ENCODE measurements around the gene DPP6.

The DPP6 gene

DNA sequence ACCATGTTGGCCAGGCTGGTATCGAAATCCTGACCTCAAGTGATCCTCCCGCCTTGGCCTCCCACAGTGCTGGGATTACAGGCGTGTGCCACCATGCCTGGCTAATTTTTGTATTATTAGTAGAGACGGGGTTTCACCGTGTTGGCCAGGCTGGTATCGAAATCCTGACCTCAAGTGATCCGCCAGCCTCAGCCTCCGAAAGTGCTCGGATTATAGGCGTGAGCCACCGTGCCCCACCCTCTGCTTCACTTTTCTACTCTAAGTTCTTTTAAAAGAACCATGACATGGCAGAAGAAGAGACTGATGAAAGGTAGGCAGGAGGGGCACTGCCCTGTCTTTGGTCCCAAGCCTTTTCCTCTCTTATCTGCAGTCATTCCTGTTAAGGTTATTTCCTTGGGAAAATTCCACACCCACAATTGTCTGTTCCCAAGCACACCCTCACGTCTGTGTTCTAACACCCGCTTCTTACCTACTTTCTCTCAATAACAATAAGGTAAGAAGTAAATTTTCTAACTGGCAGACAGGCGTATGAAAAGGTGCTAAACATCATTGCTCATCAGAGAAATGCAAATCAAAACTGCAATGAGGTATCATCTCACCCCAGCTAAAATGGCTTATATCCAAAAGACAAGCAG is 291.7 kb downstream of the DPP6 start:
- TF ChIP-seq PAX5 (IDR thresholded peaks at IDR 0.05; ENCODE audit: insufficient read depth, low read length, severe bottlenecking) (no peak), POU2F2 (IDR thresholded peaks at IDR 0.05; ENCODE audit: low read depth, low read length) (no peak), TAF1 (IDR thresholded peaks at IDR 0.05; ENCODE audit: low read depth, low read length) (no peak), POLR2AphosphoS5 (IDR thresholded peaks at IDR 0.05; ENCODE audit: low read depth, low read length) (no peak), SPI1 (IDR thresholded peaks at IDR 0.05; ENCODE audit: low read depth, low read length) (no peak), POLR2A (IDR thresholded peaks at IDR 0.05; ENCODE audit: low read depth, low read length) (no peak)
- FAIRE-seq = no peak
- no peak for DNase-seq (ENCODE audit: insufficient read length, low spot score)

DNA sequence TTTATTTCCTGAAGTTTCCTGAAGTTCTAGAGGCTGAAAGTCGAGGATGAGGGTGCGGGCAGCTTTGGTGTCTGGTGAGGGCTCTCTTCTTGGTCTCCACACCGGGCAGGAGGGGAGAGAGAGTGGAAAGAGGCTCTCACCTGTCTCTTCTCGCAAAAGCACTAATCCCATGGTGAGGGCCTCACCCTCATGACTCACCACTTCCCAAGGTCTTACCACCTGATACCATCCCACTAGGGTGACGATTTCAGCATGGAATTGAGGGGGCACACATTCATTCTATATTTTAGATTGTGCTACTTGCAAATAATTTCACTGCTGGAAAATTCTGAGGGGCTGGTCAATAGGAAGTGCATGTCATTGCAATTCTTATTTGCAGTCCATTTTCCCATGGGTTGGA is 292.9 kb downstream of the DPP6 start:
- TF ChIP-seq POU2F2 (IDR thresholded peaks at IDR 0.05; ENCODE audit: low read depth, low read length) (no peak), PAX5 (IDR thresholded peaks at IDR 0.05; ENCODE audit: insufficient read depth, low read length, severe bottlenecking) (no peak), POLR2A (IDR thresholded peaks at IDR 0.05; ENCODE audit: low read depth, low read length) (no peak), POLR2AphosphoS5 (IDR thresholded peaks at IDR 0.05; ENCODE audit: low read depth, low read length) (no peak), SPI1 (IDR thresholded peaks at IDR 0.05; ENCODE audit: low read depth, low read length) (no peak), TAF1 (IDR thresholded peaks at IDR 0.05; ENCODE audit: low read depth, low read length) (no peak)
- FAIRE-seq = no peak
- no peak for DNase-seq (ENCODE audit: insufficient read length, low spot score)

DNA sequence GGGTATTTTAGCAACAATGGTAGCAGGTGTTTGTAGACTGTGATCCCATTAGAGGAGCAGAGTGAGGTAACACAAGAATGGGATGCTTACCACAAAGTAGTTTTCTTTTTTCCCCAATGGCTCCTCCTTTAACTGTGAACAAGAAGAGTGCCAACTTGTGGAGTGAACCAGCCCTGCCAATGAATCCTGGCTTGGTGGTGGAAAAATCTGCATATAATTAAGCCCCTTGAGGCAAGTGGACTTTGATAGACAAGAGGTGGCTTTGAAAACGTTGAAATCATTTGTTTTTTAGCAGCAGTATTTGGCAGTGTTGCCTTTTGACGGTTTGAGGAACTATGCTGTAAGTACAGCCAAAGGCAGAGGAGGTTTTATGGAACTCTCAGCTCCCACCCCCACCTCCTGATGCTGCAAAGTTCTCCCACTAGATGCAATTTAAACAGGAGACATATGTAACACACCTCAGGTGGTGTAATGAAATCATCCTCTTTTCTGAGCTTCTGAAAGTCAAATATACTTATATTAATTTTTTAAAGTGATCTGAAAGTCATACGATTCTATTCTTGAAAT is 295.6 kb downstream of the DPP6 start:
- no peak for TF ChIP-seq POU2F2 (IDR thresholded peaks at IDR 0.05; ENCODE audit: low read depth, low read length)

DNA sequence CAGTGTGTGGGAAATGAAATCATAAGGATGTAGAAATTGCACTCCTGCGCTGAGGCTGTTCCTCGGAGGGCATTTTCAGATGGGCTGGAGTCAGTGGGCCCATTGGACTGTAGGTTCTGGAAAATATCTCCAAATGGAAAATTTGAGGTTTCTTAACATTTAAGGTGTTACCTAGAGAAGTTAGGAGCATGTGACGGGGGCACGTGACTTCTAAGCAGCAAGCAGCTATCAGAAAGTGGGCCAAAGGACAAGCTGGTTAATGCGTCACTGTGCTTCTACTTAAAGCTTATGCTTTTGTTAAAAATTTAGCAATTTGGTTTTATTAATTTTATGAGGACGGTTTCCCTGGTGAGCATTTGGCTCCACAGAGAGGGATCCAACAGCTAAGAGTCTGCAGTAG is 298.7 kb downstream of the DPP6 start:
- TF ChIP-seq POLR2A (IDR thresholded peaks at IDR 0.05; ENCODE audit: low read depth, low read length) (no peak), POLR2AphosphoS5 (IDR thresholded peaks at IDR 0.05; ENCODE audit: low read depth, low read length) (no peak), POU2F2 (IDR thresholded peaks at IDR 0.05; ENCODE audit: low read depth, low read length) (no peak), TAF1 (IDR thresholded peaks at IDR 0.05; ENCODE audit: low read depth, low read length) (no peak), SPI1 (IDR thresholded peaks at IDR 0.05; ENCODE audit: low read depth, low read length) (no peak), PAX5 (IDR thresholded peaks at IDR 0.05; ENCODE audit: insufficient read depth, low read length, severe bottlenecking) (no peak)
- FAIRE-seq = no peak

More for the DNA sequence above, 295.6 kb downstream of the DPP6 start:
- FAIRE-seq = no peak
- DNase-seq (ENCODE audit: insufficient read length, low spot score) = no peak

DNA sequence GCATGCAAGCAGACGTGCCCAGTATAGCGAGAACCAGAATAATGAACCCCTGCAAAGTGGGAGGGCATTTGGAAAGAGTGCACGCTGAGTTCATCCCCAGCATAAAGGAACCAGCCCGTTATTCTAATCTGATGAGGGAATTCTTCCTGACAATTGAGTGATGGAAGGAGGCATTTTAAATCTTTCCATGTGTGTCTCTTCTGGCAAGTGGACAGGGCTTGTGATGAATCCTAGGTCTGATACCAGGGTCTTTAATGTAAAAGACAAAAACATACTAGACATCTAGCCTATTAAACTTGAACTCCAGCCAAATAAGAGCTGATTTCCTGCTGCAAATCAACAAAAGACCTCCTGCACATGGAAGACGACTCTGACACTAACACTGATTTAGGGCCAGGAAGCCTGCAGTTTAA is 301.2 kb downstream of the DPP6 start:
- DNase-seq (ENCODE audit: insufficient read length, low spot score) (no peak), FAIRE-seq (no peak)
- TF ChIP-seq PAX5 (IDR thresholded peaks at IDR 0.05; ENCODE audit: insufficient read depth, low read length, severe bottlenecking) (no peak), POU2F2 (IDR thresholded peaks at IDR 0.05; ENCODE audit: low read depth, low read length) (no peak), POLR2AphosphoS5 (IDR thresholded peaks at IDR 0.05; ENCODE audit: low read depth, low read length) (no peak), SPI1 (IDR thresholded peaks at IDR 0.05; ENCODE audit: low read depth, low read length) (no peak), POLR2A (IDR thresholded peaks at IDR 0.05; ENCODE audit: low read depth, low read length) (no peak), TAF1 (IDR thresholded peaks at IDR 0.05; ENCODE audit: low read depth, low read length) (no peak)

More for the DNA sequence above, 298.7 kb downstream of the DPP6 start:
- no peak for DNase-seq (ENCODE audit: insufficient read length, low spot score)

DNA sequence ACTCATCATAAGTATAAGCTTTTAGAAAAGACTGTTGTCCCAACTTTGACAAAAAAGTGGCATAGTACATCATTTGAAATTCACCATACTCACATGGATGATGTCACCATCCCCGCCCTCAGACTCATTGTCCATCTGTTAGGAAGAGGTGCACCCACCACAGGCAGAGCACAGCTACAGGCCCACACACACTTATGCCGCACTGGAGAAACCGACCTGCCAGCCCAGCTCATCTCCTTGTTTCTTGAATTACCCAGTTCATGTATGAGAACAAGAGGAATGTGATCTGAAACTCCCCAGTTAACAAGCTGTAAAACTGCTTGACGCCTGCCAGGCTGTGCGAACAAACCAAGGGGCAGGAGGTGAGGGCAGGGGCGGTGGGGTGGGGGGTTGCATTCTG is 312.0 kb downstream of the DPP6 start:
- DNase-seq (ENCODE audit: insufficient read length, low spot score) (no peak), FAIRE-seq (no peak)

DNA sequence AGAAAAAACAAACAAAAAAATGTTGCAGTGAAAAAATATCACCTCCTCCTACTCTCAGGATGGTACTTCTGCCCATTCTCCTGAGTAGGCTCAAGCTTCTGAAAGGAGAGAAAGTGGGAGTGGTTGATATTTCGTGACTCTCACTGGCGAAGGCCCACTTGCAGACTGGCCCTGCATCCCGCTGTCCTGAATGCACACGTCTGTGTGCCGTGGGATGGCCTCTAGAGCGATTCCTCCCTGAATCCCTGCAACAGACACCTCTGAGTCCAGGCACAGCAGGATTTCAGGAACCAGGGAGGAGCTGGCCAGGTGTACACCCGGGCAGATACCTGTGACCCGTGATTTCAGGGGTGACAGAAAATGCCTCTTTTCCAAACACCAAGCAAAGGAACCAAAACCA is 319.2 kb downstream of the DPP6 start:
- FAIRE-seq (no peak), DNase-seq (ENCODE audit: insufficient read length, low spot score) (no peak)

More for the DNA sequence above, 312.0 kb downstream of the DPP6 start:
- TF ChIP-seq TAF1 (IDR thresholded peaks at IDR 0.05; ENCODE audit: low read depth, low read length) (no peak), POLR2A (IDR thresholded peaks at IDR 0.05; ENCODE audit: low read depth, low read length) (no peak), POLR2AphosphoS5 (IDR thresholded peaks at IDR 0.05; ENCODE audit: low read depth, low read length) (no peak), SPI1 (IDR thresholded peaks at IDR 0.05; ENCODE audit: low read depth, low read length) (no peak), POU2F2 (IDR thresholded peaks at IDR 0.05; ENCODE audit: low read depth, low read length) (no peak), PAX5 (IDR thresholded peaks at IDR 0.05; ENCODE audit: insufficient read depth, low read length, severe bottlenecking) (no peak)

DNA sequence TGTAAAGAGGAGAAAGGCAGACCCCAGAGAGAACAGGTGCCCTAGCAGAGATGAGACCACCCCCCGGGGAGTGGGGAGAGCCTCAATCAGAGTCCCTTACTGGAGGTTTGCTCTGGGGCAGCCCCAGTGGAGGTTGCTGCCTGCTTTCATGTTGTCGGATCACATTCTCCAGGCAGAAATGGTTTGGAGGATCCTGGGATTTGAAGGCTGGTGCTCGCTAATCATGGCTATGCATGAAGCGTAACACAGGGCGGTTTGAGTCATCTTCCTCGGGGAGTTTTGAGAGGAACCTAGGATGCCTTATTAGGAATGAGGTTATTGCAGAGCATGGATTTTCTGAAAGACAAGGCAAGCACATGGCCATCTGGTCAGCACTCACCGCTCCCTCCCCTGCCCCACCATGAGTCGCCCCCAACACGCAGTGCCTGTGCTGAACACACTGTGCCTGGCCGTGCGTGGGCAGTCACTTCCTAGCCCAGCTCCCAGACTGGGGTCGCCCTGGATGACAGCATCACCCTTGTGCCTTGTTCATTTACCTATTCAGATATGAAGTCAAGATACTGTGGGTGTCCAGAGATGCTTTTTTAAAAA is 319.9 kb downstream of the DPP6 start:
- TF ChIP-seq PAX5 (IDR thresholded peaks at IDR 0.05; ENCODE audit: insufficient read depth, low read length, severe bottlenecking) (no peak), POLR2A (IDR thresholded peaks at IDR 0.05; ENCODE audit: low read depth, low read length) (no peak)
- DNase-seq (ENCODE audit: insufficient read length, low spot score) = no peak

More for the DNA sequence above, 319.2 kb downstream of the DPP6 start:
- TF ChIP-seq POU2F2 (IDR thresholded peaks at IDR 0.05; ENCODE audit: low read depth, low read length) (no peak), SPI1 (IDR thresholded peaks at IDR 0.05; ENCODE audit: low read depth, low read length) (no peak), TAF1 (IDR thresholded peaks at IDR 0.05; ENCODE audit: low read depth, low read length) (no peak), POLR2AphosphoS5 (IDR thresholded peaks at IDR 0.05; ENCODE audit: low read depth, low read length) (no peak), POLR2A (IDR thresholded peaks at IDR 0.05; ENCODE audit: low read depth, low read length) (no peak), PAX5 (IDR thresholded peaks at IDR 0.05; ENCODE audit: insufficient read depth, low read length, severe bottlenecking) (no peak)

DNA sequence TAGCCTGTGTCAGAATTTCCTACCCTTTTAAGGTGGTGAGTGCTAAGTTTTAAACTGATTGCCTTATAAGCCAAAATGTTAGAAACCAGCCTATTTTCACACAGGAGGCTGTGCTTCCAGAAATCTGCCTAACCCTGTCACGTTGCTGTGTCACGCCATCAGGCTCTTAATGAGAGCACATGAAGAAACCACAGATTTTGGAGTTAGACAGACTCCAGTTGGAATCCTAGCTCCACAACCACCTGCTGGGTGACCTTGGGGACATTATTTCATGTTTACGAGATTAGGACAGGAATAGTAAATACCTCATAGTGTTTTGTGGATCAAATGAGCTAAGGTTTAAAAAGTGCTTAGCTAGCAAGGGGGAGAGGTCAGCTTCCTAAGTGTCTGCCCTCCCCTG is 321.8 kb downstream of the DPP6 start:
- no peak for FAIRE-seq
- no peak for TF ChIP-seq PAX5 (IDR thresholded peaks at IDR 0.05; ENCODE audit: insufficient read depth, low read length, severe bottlenecking)
- no peak for TF ChIP-seq SPI1 (IDR thresholded peaks at IDR 0.05; ENCODE audit: low read depth, low read length)
- no peak for TF ChIP-seq POLR2A (IDR thresholded peaks at IDR 0.05; ENCODE audit: low read depth, low read length)
- no peak for TF ChIP-seq POU2F2 (IDR thresholded peaks at IDR 0.05; ENCODE audit: low read depth, low read length)
- TF ChIP-seq POLR2AphosphoS5 (IDR thresholded peaks at IDR 0.05; ENCODE audit: low read depth, low read length) = no peak
- TF ChIP-seq TAF1 (IDR thresholded peaks at IDR 0.05; ENCODE audit: low read depth, low read length) = no peak
- DNase-seq (ENCODE audit: insufficient read length, low spot score) = no peak

More for the DNA sequence above, 319.9 kb downstream of the DPP6 start:
- no peak for FAIRE-seq

DNA sequence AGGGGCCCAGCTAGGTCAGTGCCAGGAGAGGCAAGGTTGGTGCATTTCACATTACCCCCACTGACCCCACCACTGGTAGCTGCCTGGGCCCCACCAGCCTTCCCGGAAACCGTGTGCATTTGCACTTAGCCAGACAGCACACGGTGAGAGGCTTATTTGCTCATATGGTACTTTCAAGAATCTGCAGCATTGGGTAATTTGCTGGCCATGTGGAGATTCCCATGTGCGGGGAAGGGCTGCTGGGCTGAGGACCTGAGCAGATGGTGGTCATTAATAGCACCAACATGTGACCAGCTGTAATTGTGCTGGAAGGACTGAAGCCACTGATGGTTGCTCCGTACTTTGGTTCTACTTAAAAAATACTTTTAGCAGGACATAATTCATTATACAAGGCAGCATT is 323.8 kb downstream of the DPP6 start:
- TF ChIP-seq POU2F2 (IDR thresholded peaks at IDR 0.05; ENCODE audit: low read depth, low read length) = no peak
- no peak for TF ChIP-seq SPI1 (IDR thresholded peaks at IDR 0.05; ENCODE audit: low read depth, low read length)
- TF ChIP-seq POLR2A (IDR thresholded peaks at IDR 0.05; ENCODE audit: low read depth, low read length) = no peak
- TF ChIP-seq PAX5 (IDR thresholded peaks at IDR 0.05; ENCODE audit: insufficient read depth, low read length, severe bottlenecking) = no peak
- TF ChIP-seq TAF1 (IDR thresholded peaks at IDR 0.05; ENCODE audit: low read depth, low read length) = no peak
- no peak for TF ChIP-seq POLR2AphosphoS5 (IDR thresholded peaks at IDR 0.05; ENCODE audit: low read depth, low read length)
- no peak for DNase-seq (ENCODE audit: insufficient read length, low spot score)
- no peak for FAIRE-seq
